SK-N-SH treated with all-trans-retinoic acid at 6 μM for 48 hours (cell line): Measurements from ENCODE around the gene CGB7.

ENCODE experiments used
- ATAC-seq: fragments of 200-7000 bp; cut with Tn5 transposase; 3 replicates; pipeline ENCODE4 v1.9.1; 2020; ENCODE audit warnings: mild to moderate bottlenecking, moderate library complexity
- ARNTL ChIP-seq: fragments of 450-650 bp; formaldehyde crosslinking; IDR thresholded peaks from 2 replicates; pipeline ENCODE4 v1.5.0; 2020; ENCODE audit warnings: low read depth, mild to moderate bottlenecking, moderate library complexity, borderline replicate concordance
- BACH2 ChIP-seq: fragments of 250-450 bp; sonication (Bioruptor Pico); IDR thresholded peaks from 2 replicates; pipeline ENCODE4 v1.9.0; 2021; ENCODE audit warnings: mild to moderate bottlenecking, borderline replicate concordance
- CSDC2 ChIP-seq: fragments of 250-450 bp; sonication (Bioruptor Pico); IDR thresholded peaks from 2 replicates; pipeline ENCODE4 v1.5.0; 2020; ENCODE audit warnings: mild to moderate bottlenecking, moderate library complexity
- ESRRG ChIP-seq: fragments of 250-450 bp; sonication (Bioruptor Pico); IDR thresholded peaks from 2 replicates; pipeline ENCODE4 v1.6.1; 2021; ENCODE audit warnings: mild to moderate bottlenecking
- GLIS3 ChIP-seq: fragments of 250-450 bp; sonication (Bioruptor Pico); IDR thresholded peaks from 2 replicates; pipeline ENCODE4 v1.5.0; 2020; ENCODE audit warnings: mild to moderate bottlenecking, moderate library complexity
- ISL1 ChIP-seq: fragments of 250-450 bp; sonication (Bioruptor Pico); IDR thresholded peaks from 2 replicates; pipeline ENCODE4 v2.1.2; 2022; ENCODE audit warnings: mild to moderate bottlenecking, moderate library complexity
- OSR1 ChIP-seq: fragments of 250-450 bp; sonication (Bioruptor Pico); IDR thresholded peaks from 2 replicates; pipeline ENCODE4 v1.8.0; 2022; ENCODE audit warnings: moderate library complexity, mild to moderate bottlenecking, inconsistent platforms
- PPARA ChIP-seq: fragments of 250-450 bp; sonication (Bioruptor Pico); IDR thresholded peaks from 2 replicates; pipeline ENCODE4 v1.5.0; 2020; ENCODE audit warnings: mild to moderate bottlenecking, borderline replicate concordance
- RARB ChIP-seq: fragments of 250-450 bp; sonication (Bioruptor Pico); IDR thresholded peaks from 2 replicates; pipeline ENCODE4 v1.8.0; 2021; ENCODE audit warnings: mild to moderate bottlenecking, moderate library complexity
- SNAI2 ChIP-seq: fragments of 250-450 bp; sonication (Bioruptor Pico); IDR thresholded peaks from 2 replicates; pipeline ENCODE4 v1.5.0; 2020; ENCODE audit warnings: mild to moderate bottlenecking, moderate library complexity
- TCF4 ChIP-seq: fragments of 250-450 bp; sonication (Bioruptor Pico); IDR thresholded peaks from 2 replicates; pipeline ENCODE4 v1.8.0; 2021; ENCODE audit warnings: mild to moderate bottlenecking, moderate library complexity, borderline replicate concordance
- TOX ChIP-seq: fragments of 250-450 bp; sonication (Bioruptor Pico); IDR thresholded peaks from 2 replicates; pipeline ENCODE4 v1.8.0; 2021; ENCODE audit warnings: mild to moderate bottlenecking, moderate library complexity, borderline replicate concordance
- ZC3H10 ChIP-seq: fragments of 250-450 bp; sonication (Bioruptor Pico); IDR thresholded peaks from 2 replicates; pipeline ENCODE4 v1.5.1; 2021; ENCODE audit warnings: mild to moderate bottlenecking, moderate library complexity
- ZFP3 ChIP-seq: fragments of 250-450 bp; sonication (Bioruptor Pico); IDR thresholded peaks from 2 replicates; pipeline ENCODE4 v1.5.0; 2020; ENCODE audit warnings: mild to moderate bottlenecking, moderate library complexity
- ZFP30 ChIP-seq: fragments of 450-650 bp; formaldehyde crosslinking; IDR thresholded peaks from 2 replicates; pipeline ENCODE4 v1.5.0; 2022; ENCODE audit warnings: mild to moderate bottlenecking, moderate library complexity
- ZNF70 ChIP-seq: fragments of 450-650 bp; formaldehyde crosslinking; IDR thresholded peaks from 2 replicates; pipeline ENCODE4 v1.5.0; 2020; ENCODE audit warnings: mild to moderate bottlenecking, moderate library complexity
- ZNF8 ChIP-seq: fragments of 450-650 bp; formaldehyde crosslinking; IDR thresholded peaks from 2 replicates; pipeline ENCODE4 v1.5.0; 2020; ENCODE audit warnings: mild to moderate bottlenecking, moderate library complexity
- TF ChIP-seq, protein P1 (sequence below): fragments of 250-450 bp; sonication (Bioruptor Pico); IDR thresholded peaks from 2 replicates; pipeline ENCODE4 v1.5.1; 2021; ENCODE audit warnings: mild to moderate bottlenecking, moderate library complexity
- TF ChIP-seq, protein P2 (sequence below): fragments of 250-450 bp; sonication (Bioruptor Pico); IDR thresholded peaks from 2 replicates; pipeline ENCODE4 v1.5.0; 2020; ENCODE audit warnings: mild to moderate bottlenecking, moderate library complexity
- TF ChIP-seq, protein P3 (sequence below): fragments of 250-450 bp; sonication (Bioruptor Pico); IDR thresholded peaks from 2 replicates; pipeline ENCODE4 v1.8.0; 2020; ENCODE audit warnings: mild to moderate bottlenecking, moderate library complexity, borderline replicate concordance
- TF ChIP-seq, protein P4 (sequence below): fragments of 250-450 bp; sonication (Bioruptor Pico); IDR thresholded peaks from 2 replicates; pipeline ENCODE4 v1.8.0; 2021; ENCODE audit warnings: low read depth, mild to moderate bottlenecking, moderate library complexity, borderline replicate concordance
- TF ChIP-seq, protein P5 (sequence below): fragments of 250-450 bp; sonication (Bioruptor Pico); IDR thresholded peaks from 2 replicates; pipeline ENCODE4 v1.5.1; 2020; ENCODE audit warnings: low read depth, mild to moderate bottlenecking, moderate library complexity

Gene CGB7

DNA sequence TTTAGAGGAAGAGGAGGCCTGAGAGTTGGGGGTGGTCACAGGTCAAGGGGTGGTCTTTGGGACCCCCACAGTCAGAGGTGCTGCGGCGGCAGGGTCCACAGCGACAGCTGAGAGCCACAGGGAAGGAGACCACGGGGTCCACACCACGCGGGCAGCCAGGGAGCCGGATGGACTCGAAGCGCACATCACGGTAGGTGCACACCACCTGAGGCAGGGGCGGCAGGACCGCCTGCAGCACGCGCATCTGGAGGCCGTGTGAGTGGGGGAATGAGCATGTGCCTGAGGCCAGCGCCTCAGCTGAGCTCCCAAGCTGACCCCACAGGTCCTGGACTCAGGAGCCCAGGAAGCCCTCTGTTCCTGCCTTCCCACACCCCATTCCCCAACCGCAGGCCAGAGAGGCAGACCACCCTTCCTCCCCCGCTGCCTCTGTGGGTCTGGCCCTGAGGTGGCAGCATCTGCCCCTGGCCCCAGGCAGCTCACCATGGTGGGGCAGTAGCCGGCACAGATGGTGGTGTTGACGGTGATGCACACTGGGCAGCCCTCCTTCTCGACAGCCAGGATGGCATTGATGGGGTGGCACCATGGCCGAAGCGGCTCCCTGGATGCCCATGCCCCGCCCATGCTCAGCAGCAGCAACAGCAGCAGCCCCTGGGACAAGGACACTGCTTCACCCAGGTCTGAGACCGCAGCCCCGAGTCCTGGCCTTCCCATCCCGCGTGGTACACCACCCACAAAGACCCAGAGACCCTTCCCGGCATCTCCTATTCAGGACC, 41.3 kb downstream of the CGB7 start:
- no peak for ATAC-seq
- TF ChIP-seq OSR1 (CRISPR knock-in tag) (no peak), ESRRG (no peak), GLIS3 (CRISPR knock-in tag) (no peak), PPARA (CRISPR knock-in tag) (no peak), BACH2 (CRISPR knock-in tag) (no peak), ZNF8 (CRISPR knock-in tag) (no peak), ZC3H10 (CRISPR knock-in tag) (no peak), ZFP30 (CRISPR knock-in tag) (no peak)

DNA sequence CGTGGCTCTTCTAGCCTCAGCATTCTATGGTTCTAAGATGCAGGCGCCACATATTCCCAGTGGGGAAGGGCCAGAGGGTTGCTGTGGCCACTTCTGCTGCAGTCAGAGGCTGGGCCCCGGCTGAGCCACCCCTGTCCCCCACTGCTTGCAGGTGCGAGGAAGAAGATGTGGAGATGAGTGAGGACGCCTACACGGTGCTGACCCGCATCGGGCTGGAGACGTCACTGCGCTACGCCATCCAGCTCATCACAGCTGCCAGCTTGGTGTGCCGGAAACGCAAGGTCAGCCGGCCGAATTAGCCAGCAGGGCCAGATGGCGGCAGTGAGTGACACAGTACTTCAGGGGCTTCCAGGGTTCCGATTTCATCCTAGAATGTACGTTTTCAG, 42.7 kb downstream of the CGB7 start:
- no peak for ATAC-seq
- TF ChIP-seq, protein P1, sequence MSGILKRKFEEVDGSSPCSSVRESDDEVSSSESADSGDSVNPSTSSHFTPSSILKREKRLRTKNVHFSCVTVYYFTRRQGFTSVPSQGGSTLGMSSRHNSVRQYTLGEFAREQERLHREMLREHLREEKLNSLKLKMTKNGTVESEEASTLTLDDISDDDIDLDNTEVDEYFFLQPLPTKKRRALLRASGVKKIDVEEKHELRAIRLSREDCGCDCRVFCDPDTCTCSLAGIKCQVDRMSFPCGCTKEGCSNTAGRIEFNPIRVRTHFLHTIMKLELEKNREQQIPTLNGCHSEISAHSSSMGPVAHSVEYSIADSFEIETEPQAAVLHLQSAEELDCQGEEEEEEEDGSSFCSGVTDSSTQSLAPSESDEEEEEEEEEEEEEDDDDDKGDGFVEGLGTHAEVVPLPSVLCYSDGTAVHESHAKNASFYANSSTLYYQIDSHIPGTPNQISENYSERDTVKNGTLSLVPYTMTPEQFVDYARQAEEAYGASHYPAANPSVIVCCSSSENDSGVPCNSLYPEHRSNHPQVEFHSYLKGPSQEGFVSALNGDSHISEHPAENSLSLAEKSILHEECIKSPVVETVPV, result no peak
- no peak for TF ChIP-seq OSR1 (CRISPR knock-in tag)
- no peak for TF ChIP-seq ISL1 (CRISPR knock-in tag)
- no peak for TF ChIP-seq SNAI2
- TF ChIP-seq ZFP3 (CRISPR knock-in tag), result no peak
- TF ChIP-seq CSDC2 (CRISPR knock-in tag), result no peak
- TF ChIP-seq, protein P2, sequence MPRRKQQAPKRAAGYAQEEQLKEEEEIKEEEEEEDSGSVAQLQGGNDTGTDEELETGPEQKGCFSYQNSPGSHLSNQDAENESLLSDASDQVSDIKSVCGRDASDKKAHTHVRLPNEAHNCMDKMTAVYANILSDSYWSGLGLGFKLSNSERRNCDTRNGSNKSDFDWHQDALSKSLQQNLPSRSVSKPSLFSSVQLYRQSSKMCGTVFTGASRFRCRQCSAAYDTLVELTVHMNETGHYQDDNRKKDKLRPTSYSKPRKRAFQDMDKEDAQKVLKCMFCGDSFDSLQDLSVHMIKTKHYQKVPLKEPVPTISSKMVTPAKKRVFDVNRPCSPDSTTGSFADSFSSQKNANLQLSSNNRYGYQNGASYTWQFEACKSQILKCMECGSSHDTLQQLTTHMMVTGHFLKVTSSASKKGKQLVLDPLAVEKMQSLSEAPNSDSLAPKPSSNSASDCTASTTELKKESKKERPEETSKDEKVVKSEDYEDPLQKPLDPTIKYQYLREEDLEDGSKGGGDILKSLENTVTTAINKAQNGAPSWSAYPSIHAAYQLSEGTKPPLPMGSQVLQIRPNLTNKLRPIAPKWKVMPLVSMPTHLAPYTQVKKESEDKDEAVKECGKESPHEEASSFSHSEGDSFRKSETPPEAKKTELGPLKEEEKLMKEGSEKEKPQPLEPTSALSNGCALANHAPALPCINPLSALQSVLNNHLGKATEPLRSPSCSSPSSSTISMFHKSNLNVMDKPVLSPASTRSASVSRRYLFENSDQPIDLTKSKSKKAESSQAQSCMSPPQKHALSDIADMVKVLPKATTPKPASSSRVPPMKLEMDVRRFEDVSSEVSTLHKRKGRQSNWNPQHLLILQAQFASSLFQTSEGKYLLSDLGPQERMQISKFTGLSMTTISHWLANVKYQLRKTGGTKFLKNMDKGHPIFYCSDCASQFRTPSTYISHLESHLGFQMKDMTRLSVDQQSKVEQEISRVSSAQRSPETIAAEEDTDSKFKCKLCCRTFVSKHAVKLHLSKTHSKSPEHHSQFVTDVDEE, result no peak
- no peak for TF ChIP-seq ZNF70 (CRISPR knock-in tag)
- TF ChIP-seq RARB (CRISPR knock-in tag), result no peak
- TF ChIP-seq, protein P3, sequence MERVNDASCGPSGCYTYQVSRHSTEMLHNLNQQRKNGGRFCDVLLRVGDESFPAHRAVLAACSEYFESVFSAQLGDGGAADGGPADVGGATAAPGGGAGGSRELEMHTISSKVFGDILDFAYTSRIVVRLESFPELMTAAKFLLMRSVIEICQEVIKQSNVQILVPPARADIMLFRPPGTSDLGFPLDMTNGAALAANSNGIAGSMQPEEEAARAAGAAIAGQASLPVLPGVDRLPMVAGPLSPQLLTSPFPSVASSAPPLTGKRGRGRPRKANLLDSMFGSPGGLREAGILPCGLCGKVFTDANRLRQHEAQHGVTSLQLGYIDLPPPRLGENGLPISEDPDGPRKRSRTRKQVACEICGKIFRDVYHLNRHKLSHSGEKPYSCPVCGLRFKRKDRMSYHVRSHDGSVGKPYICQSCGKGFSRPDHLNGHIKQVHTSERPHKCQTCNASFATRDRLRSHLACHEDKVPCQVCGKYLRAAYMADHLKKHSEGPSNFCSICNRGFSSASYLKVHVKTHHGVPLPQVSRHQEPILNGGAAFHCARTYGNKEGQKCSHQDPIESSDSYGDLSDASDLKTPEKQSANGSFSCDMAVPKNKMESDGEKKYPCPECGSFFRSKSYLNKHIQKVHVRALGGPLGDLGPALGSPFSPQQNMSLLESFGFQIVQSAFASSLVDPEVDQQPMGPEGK (CRISPR knock-in tag), result no peak
- no peak for TF ChIP-seq TCF4 (CRISPR knock-in tag)
- TF ChIP-seq, all 23 proteins: peak for 0

DNA sequence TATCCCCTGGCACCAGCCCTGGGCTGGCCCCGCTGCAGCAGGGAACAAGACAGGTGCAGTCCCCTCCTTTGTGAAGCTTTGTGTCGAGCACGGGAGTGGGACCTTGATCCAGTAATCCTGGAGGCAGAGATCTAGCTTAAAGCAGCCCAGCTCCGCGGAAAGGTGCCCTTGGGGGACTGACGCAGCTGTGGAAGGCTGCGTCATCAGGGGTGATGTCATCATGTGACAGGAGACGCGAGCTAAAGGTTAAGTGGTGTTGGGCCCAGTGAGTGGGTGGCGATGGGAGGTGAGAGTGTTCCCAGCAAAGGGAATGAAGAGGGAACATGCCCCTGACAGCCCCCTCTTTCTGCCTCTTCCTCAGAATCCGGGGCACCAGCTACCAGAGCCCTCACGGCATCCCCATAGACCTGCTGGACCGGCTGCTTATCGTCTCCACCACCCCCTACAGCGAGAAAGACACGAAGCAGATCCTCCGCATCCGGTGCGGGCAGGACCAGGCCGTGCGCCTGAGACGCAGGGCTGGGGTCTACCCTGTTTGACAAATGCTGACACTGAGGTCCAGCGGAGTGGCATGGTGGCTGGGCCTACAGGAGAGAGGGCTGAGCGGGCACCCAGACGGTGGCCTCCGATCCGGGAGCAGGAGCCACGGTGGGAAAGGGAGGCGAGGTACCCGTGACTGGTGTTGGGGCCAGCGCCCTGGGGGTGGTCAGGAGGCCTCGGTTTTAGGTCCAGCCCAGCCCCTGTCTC, 43.3 kb downstream of the CGB7 start:
- TF ChIP-seq, protein P2, result no peak
- TF ChIP-seq ZNF8 (CRISPR knock-in tag), result no peak
- TF ChIP-seq, protein P4, sequence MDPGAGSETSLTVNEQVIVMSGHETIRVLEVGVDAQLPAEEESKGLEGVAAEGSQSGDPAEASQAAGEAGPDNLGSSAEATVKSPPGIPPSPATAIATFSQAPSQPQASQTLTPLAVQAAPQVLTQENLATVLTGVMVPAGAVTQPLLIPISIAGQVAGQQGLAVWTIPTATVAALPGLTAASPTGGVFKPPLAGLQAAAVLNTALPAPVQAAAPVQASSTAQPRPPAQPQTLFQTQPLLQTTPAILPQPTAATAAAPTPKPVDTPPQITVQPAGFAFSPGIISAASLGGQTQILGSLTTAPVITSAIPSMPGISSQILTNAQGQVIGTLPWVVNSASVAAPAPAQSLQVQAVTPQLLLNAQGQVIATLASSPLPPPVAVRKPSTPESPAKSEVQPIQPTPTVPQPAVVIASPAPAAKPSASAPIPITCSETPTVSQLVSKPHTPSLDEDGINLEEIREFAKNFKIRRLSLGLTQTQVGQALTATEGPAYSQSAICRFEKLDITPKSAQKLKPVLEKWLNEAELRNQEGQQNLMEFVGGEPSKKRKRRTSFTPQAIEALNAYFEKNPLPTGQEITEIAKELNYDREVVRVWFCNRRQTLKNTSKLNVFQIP (CRISPR knock-in tag), result no peak
- TF ChIP-seq ZC3H10 (CRISPR knock-in tag), result no peak
- TF ChIP-seq, protein P1, result no peak
- TF ChIP-seq, protein P5, sequence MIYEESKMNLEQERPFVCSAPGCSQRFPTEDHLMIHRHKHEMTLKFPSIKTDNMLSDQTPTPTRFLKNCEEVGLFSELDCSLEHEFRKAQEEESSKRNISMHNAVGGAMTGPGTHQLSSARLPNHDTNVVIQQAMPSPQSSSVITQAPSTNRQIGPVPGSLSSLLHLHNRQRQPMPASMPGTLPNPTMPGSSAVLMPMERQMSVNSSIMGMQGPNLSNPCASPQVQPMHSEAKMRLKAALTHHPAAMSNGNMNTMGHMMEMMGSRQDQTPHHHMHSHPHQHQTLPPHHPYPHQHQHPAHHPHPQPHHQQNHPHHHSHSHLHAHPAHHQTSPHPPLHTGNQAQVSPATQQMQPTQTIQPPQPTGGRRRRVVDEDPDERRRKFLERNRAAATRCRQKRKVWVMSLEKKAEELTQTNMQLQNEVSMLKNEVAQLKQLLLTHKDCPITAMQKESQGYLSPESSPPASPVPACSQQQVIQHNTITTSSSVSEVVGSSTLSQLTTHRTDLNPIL (CRISPR knock-in tag), result no peak
- TF ChIP-seq BACH2 (CRISPR knock-in tag), result no peak
- no peak for TF ChIP-seq ESRRG
- no peak for TF ChIP-seq ZFP30 (CRISPR knock-in tag)
- no peak for TF ChIP-seq TOX (CRISPR knock-in tag)
- TF ChIP-seq ARNTL (CRISPR knock-in tag), result no peak
- no peak for TF ChIP-seq GLIS3 (CRISPR knock-in tag)
- ATAC-seq, result no peak
